Mesothelial cell of epicardium (in vitro differentiated cells): ENCODE data around the gene VAPB. TPM values are rescaled to one million over a fixed set of nuclear protein-coding genes. Genes with fewer than 3 reads are reported as not detected.

Experiments used
- DNase-seq, 2 experiments: peaks; one replicate each; pipeline ENCODE4 v3.0.0; 2021; ENCODE audit warnings: low spot score in 2 of 2; ENCODE audit not compliant: unreplicated experiment in 2 of 2
- H3K27ac Mint-ChIP-seq: 2 replicates; pipeline ENCODE4 v1.8.0; 2021; ENCODE audit warnings: mixed read lengths
- H3K27me3 Mint-ChIP-seq: 2 replicates; pipeline ENCODE4 v1.8.0; 2021; ENCODE audit warnings: low read depth, mixed read lengths
- H3K36me3 Mint-ChIP-seq: 2 replicates; pipeline ENCODE4 v1.8.0; 2021; ENCODE audit warnings: mixed read lengths
- H3K4me1 Mint-ChIP-seq: 2 replicates; pipeline ENCODE4 v1.8.0; 2021; ENCODE audit warnings: mixed read lengths
- H3K4me3 Mint-ChIP-seq: 2 replicates; pipeline ENCODE4 v1.8.0; 2021; ENCODE audit warnings: mild to moderate bottlenecking, moderate library complexity, mixed read lengths
- H3K9me3 Mint-ChIP-seq: 2 replicates; pipeline ENCODE4 v1.8.0; 2021; ENCODE audit warnings: mixed read lengths
- CTCF ChIP-seq: fragments of 200-600 bp; sonication (generic); IDR thresholded peaks from one replicate; pipeline ENCODE4 v1.5.0; 2021; ENCODE audit warnings: antibody characterized with exemption; ENCODE audit not compliant: unreplicated experiment
- total RNA-seq: library from RNA; stranded (reverse); gene quantifications from 3 replicates; pipeline ENCODE4 v1.2.1, GENCODE V29; 2021

The VAPB gene
- total RNA-seq, 1 donor from 2014 or later: 52.9 TPM

GRCh38 chr20:58395604-58396003 lies 6.6 kb downstream of the VAPB start:
- DNase-seq: no peak
- Mint-ChIP-seq H3K36me3 (peaks cover 17% of the 10 kb centered on the region), H3K9me3 (no peaks in the 10 kb centered on the region), H3K4me3 (no peak overlapping the region), H3K27ac (no peak overlapping the region), H3K27me3 (no peaks in the 10 kb centered on the region), H3K4me1 (peaks cover 23% of the 10 kb centered on the region)
- TF ChIP-seq CTCF: no peak

GRCh38 chr20:58397429-58397828 lies 8.4 kb downstream of the VAPB start:
- Mint-ChIP-seq H3K4me1 (peaks cover 12% of the 10 kb centered on the region), H3K27me3 (no peaks in the 10 kb centered on the region), H3K36me3 (peaks cover 8% of the 10 kb centered on the region), H3K4me3 (no peak overlapping the region), H3K9me3 (no peaks in the 10 kb centered on the region), H3K27ac (no peak overlapping the region)
- TF ChIP-seq CTCF: no peak
- no peak for DNase-seq

- Mint-ChIP-seq H3K27me3 (no peaks in the 10 kb centered on the region), H3K4me1 (peaks cover 12% of the 10 kb centered on the region), H3K27ac (no peak overlapping the region), H3K4me3 (no peak overlapping the region), H3K9me3 (no peaks in the 10 kb centered on the region), H3K36me3 (peaks cover 7% of the 10 kb centered on the region)
- TF ChIP-seq CTCF: no peak
- no peak for DNase-seq
Observed at GRCh38 chr20:58398254-58398653, 9.2 kb downstream of the VAPB start.

- H3K27me3 Mint-ChIP-seq: no peaks in the 10 kb centered on the region
- H3K4me1 Mint-ChIP-seq: peaks cover 6% of the 10 kb centered on the region
- no peak for DNase-seq
- H3K9me3 Mint-ChIP-seq: no peaks in the 10 kb centered on the region
- TF ChIP-seq CTCF: no peak
- H3K4me3 Mint-ChIP-seq: no peak overlapping the region
- peaks cover 7% of the 10 kb centered on the region for H3K36me3 Mint-ChIP-seq
- no peak overlapping the region for H3K27ac Mint-ChIP-seq
Observed at GRCh38 chr20:58399926-58400325, 10.9 kb downstream of the VAPB start.

- Mint-ChIP-seq H3K36me3 (peaks cover 7% of the 10 kb centered on the region), H3K27me3 (no peaks in the 10 kb centered on the region), H3K27ac (no peak overlapping the region), H3K4me3 (no peak overlapping the region), H3K4me1 (peaks cover 6% of the 10 kb centered on the region), H3K9me3 (no peaks in the 10 kb centered on the region)
- no peak for DNase-seq
- TF ChIP-seq CTCF: no peak
Observed at GRCh38 chr20:58401162-58401561, 12.1 kb downstream of the VAPB start.

- Mint-ChIP-seq H3K9me3 (no peaks in the 10 kb centered on the region), H3K4me1 (peaks cover 12% of the 10 kb centered on the region), H3K27me3 (no peaks in the 10 kb centered on the region), H3K36me3 (peaks cover 7% of the 10 kb centered on the region), H3K4me3 (no peak overlapping the region), H3K27ac (no peak overlapping the region)
- TF ChIP-seq CTCF: no peak
- DNase-seq: no peak
Observed at GRCh38 chr20:58402305-58402704, 13.3 kb downstream of the VAPB start.
